CD14-positive monocyte (primary cell): ENCODE results near the gene INTS3. TPM values are rescaled to one million over a fixed set of nuclear protein-coding genes. Genes with fewer than 3 reads are reported as not detected.

Experiments used
- DNase-seq, 3 donors: peaks; one replicate each; pipeline ENCODE4 v3.0.0-alpha.2; 2011 to 2022
- H2AFZ ChIP-seq: 2 replicates; pipeline ENCODE4 v1.6.0; 2012; ENCODE audit warnings: mild to moderate bottlenecking, low read depth, low read length, inconsistent platforms; ENCODE audit not compliant: insufficient read depth, poor library complexity, severe bottlenecking
- H3K27ac ChIP-seq, 2 donors: 1 replicate in 1 of 2; 2 replicates in 1 of 2; pipeline ENCODE4 v1.5.1; 2012 to 2013; ENCODE audit warnings: low read length in 2 of 2, control low read depth in 1 of 2, inconsistent platforms in 1 of 2, low read depth in 1 of 2, mild to moderate bottlenecking in 1 of 2
- H3K27me3 ChIP-seq, 2 donors: one replicate each; pipeline versions ENCODE4 v1.6.0 to v1.6.1; 2011 to 2013; ENCODE audit warnings: low read length in 2 of 2; ENCODE audit not compliant: control insufficient read depth in 2 of 2, insufficient read depth in 2 of 2
- H3K36me3 ChIP-seq, 2 donors: replicated peaks in 1 of 2; 1 replicate in 1 of 2; 2 replicates in 1 of 2; pipeline versions ENCODE4 v1.5.1 to v1.6.1; 2012 to 2013; ENCODE audit warnings: low read length in 2 of 2, control low read depth in 1 of 2, inconsistent platforms in 1 of 2, mild to moderate bottlenecking in 1 of 2; ENCODE audit not compliant: insufficient read depth in 2 of 2, control insufficient read depth in 1 of 2
- H3K4me1 ChIP-seq, 2 donors: 1 replicate in 1 of 2; 2 replicates in 1 of 2; pipeline versions ENCODE4 v1.5.1 to v1.6.1; 2012 to 2013; ENCODE audit warnings: low read length in 2 of 2, control low read depth in 1 of 2, inconsistent platforms in 1 of 2, mild to moderate bottlenecking in 1 of 2, moderate library complexity in 1 of 2; ENCODE audit not compliant: insufficient read depth in 2 of 2, control insufficient read depth in 1 of 2
- H3K4me2 ChIP-seq: replicated peaks from 2 replicates; pipeline ENCODE3; 2012; ENCODE audit warnings: low read length, moderate library complexity, mild to moderate bottlenecking; ENCODE audit not compliant: poor library complexity, severe bottlenecking; ENCODE audit errors: extremely low read depth
- H3K4me3 ChIP-seq, 3 experiments: fragments of 200-600 bp in 1 of 3; sonication (generic) in 1 of 3; replicated peaks in 1 of 3; 1 replicate in 2 of 3; 2 replicates in 1 of 3; pipeline ENCODE4 v1.5.1; 2011 to 2013; ENCODE audit warnings: low read length in 3 of 3, mild to moderate bottlenecking in 3 of 3, control low read depth in 2 of 3, low read depth in 2 of 3, inconsistent platforms in 1 of 3, moderate library complexity in 1 of 3
- H3K79me2 ChIP-seq: 2 replicates; pipeline ENCODE4 v1.6.0; 2012; ENCODE audit warnings: mild to moderate bottlenecking, control low read depth, inconsistent platforms, low read length, moderate library complexity; ENCODE audit not compliant: insufficient read depth
- H3K9ac ChIP-seq: 2 replicates; pipeline ENCODE4 v1.6.0; 2017; ENCODE audit warnings: low read length, mild to moderate bottlenecking; ENCODE audit not compliant: insufficient read depth, poor library complexity, severe bottlenecking
- H3K9me3 ChIP-seq, 2 donors: replicated peaks in 1 of 2; 1 replicate in 1 of 2; 2 replicates in 1 of 2; pipeline versions ENCODE4 v1.5.1 to v1.6.1; 2012 to 2013; ENCODE audit warnings: low read length in 2 of 2, control low read depth in 1 of 2; ENCODE audit not compliant: control insufficient read depth in 1 of 2, insufficient read depth in 1 of 2
- H4K20me1 ChIP-seq: 2 replicates; pipeline ENCODE4 v1.6.0; 2012; ENCODE audit warnings: mild to moderate bottlenecking, low read length, control low read depth, moderate library complexity; ENCODE audit not compliant: insufficient read depth
- H3K27ac Mint-ChIP-seq, 7 donors: one replicate each; pipeline ENCODE4 v1.8.0; 2020; ENCODE audit warnings: mild to moderate bottlenecking in 7 of 7, mixed read lengths in 7 of 7, moderate library complexity in 6 of 7, inconsistent platforms in 2 of 7
- H3K27me3 Mint-ChIP-seq, 3 donors: one replicate each; pipeline ENCODE4 v1.8.0; 2021 to 2022; ENCODE audit warnings: low read depth in 3 of 3, mild to moderate bottlenecking in 3 of 3, mixed read lengths in 3 of 3, moderate library complexity in 3 of 3, inconsistent platforms in 1 of 3
- H3K36me3 Mint-ChIP-seq, 2 donors: one replicate each; pipeline ENCODE4 v1.8.0; 2020; ENCODE audit warnings: mixed read lengths in 2 of 2, inconsistent platforms in 1 of 2, mild to moderate bottlenecking in 1 of 2
- H3K4me1 Mint-ChIP-seq: one replicate; pipeline ENCODE4 v1.8.0; 2020; ENCODE audit warnings: mild to moderate bottlenecking, mixed read lengths
- H3K4me3 Mint-ChIP-seq, 2 donors: one replicate each; pipeline ENCODE4 v1.8.0; 2020; ENCODE audit warnings: mild to moderate bottlenecking in 2 of 2, mixed read lengths in 2 of 2, moderate library complexity in 1 of 2
- H3K9me3 Mint-ChIP-seq, 7 donors: one replicate each; pipeline ENCODE4 v1.8.0; 2020 to 2022; ENCODE audit warnings: mixed read lengths in 7 of 7, mild to moderate bottlenecking in 6 of 7, moderate library complexity in 6 of 7, inconsistent platforms in 2 of 7
- WGBS: methylation state at CpG from one replicate; pipeline ENCODE4 v1.1.5; 2013; ENCODE audit warnings: missing lambda C conversion rate; ENCODE audit not compliant: insufficient coverage; 5-methylcytosine and 5-hydroxymethylcytosine counted together
- intact Hi-C, 2 donors: fragments of 100-400 bp; cut with micrococcal nuclease; formaldehyde crosslinking; loops; one replicate each; pipeline versions ENCODE4 v1.15.0 to v1.15.1; 2023
- polyA plus RNA-seq, 3 donors: library from polyadenylated mRNA; depleted of rRNA in 1 of 3; unstranded in 2 of 3; stranded (reverse) in 1 of 3; fragments of 300-500 nt in 2 of 3; fragments of >200 nt in 1 of 3; fragmentation: Illumina TruSeq in 2 of 3; gene quantifications; 1 replicate in 2 of 3; 2 replicates in 1 of 3; pipeline ENCODE4 v1.2.3, GENCODE V29; 2012 to 2021
- TF ChIP-seq, protein P1 (sequence below): fragments of 200-600 bp; IDR thresholded peaks from one replicate; pipeline ENCODE4 v1.8.0; 2022; ENCODE audit warnings: antibody characterized with exemption, mild to moderate bottlenecking

The INTS3 gene
- polyA plus RNA-seq, 3 donors, result 9.2 to 76.9 (median 15.9) TPM

DNA sequence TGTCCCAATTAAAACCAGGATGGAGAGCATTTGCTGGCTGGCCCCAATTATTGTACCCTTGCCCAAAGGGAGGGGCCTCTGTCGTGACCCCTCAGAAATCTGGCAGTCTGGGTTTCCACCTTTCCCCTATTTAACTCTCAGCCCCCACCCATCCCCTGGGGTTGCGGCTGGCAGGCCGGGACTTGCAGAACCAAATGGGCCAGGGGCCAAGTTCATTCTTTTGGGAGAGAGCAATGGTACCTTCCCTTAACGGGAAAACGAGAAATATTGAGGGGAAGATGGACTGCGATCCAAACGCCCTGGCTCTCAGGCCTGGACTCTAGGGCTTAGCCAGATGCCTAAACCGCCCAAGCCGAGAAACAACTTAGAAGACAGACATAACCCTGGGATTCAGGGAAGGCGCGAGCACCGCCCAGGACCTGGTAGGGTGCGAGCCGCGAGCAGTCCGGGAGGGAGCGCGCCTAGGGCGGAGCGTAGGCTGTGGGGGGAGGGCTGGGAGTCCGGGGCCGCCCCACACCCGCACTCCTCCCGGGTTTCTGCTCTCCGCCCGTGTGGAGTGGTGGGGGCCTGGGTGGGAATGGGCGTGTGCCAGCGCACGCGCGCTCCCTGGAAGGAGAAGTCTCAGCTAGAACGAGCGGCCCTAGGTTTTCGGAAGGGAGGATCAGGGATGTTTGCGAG, 47.1 kb downstream of the INTS3 start, which contains the start of gene SLC27A3:
Gene SLC27A3, plus strand, starts transcription at position 628 of the 678 bp plus-strand sequence. CDS start 91 bp downstream, outside the sequence.
- Histone ChIP-seq H3K79me2 (peaks cover 30% of the 10 kb centered on the region), H3K36me3 (peaks cover 43 to 54% of the 10 kb centered on the region in 2 donors), H3K4me3 (peak within 1 kb of the TSS; percentile 57 to 93 (median 72)), H3K9me3 (no peaks in the 10 kb centered on the region), H4K20me1 (peaks cover 35% of the 10 kb centered on the region), H3K4me2 (peak within 1 kb of the TSS; percentile 96), H3K4me1 (peaks cover 60 to 62% of the 10 kb centered on the region in 2 donors), H2AFZ (peak within 1 kb of the TSS; percentile 90), H3K9ac (peak within 1 kb of the TSS; percentile 82), H3K27ac (peak within 1 kb of the TSS; percentile 92 to 93), H3K27me3 (no peaks in the 10 kb centered on the region)
- Mint-ChIP-seq H3K4me3 (peak within 1 kb of the TSS; percentile 83 to 91), H3K27ac (peak within 1 kb of the TSS; percentile 96 to 99 (median 97)), H3K4me1 (peaks cover 63% of the 10 kb centered on the region), H3K9me3 (no peaks in the 10 kb centered on the region), H3K36me3 (peaks cover 50 to 61% of the 10 kb centered on the region in 2 donors), H3K27me3 (peaks cover 0 to 5% (median 0%) of the 10 kb centered on the region in 3 donors)
- DNase-seq, result no peak
- WGBS, result 12% methylated on average over 28 of the region's 35 CpGs
- TF ChIP-seq, protein P1, sequence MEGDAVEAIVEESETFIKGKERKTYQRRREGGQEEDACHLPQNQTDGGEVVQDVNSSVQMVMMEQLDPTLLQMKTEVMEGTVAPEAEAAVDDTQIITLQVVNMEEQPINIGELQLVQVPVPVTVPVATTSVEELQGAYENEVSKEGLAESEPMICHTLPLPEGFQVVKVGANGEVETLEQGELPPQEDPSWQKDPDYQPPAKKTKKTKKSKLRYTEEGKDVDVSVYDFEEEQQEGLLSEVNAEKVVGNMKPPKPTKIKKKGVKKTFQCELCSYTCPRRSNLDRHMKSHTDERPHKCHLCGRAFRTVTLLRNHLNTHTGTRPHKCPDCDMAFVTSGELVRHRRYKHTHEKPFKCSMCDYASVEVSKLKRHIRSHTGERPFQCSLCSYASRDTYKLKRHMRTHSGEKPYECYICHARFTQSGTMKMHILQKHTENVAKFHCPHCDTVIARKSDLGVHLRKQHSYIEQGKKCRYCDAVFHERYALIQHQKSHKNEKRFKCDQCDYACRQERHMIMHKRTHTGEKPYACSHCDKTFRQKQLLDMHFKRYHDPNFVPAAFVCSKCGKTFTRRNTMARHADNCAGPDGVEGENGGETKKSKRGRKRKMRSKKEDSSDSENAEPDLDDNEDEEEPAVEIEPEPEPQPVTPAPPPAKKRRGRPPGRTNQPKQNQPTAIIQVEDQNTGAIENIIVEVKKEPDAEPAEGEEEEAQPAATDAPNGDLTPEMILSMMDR, result no peak
- intact Hi-C loops, result loop anchor here (1.0 to 2.0 kb wide), 2 partner anchors 8 to 14 kb away; no protein-coding TSS in a partner anchor

DNA sequence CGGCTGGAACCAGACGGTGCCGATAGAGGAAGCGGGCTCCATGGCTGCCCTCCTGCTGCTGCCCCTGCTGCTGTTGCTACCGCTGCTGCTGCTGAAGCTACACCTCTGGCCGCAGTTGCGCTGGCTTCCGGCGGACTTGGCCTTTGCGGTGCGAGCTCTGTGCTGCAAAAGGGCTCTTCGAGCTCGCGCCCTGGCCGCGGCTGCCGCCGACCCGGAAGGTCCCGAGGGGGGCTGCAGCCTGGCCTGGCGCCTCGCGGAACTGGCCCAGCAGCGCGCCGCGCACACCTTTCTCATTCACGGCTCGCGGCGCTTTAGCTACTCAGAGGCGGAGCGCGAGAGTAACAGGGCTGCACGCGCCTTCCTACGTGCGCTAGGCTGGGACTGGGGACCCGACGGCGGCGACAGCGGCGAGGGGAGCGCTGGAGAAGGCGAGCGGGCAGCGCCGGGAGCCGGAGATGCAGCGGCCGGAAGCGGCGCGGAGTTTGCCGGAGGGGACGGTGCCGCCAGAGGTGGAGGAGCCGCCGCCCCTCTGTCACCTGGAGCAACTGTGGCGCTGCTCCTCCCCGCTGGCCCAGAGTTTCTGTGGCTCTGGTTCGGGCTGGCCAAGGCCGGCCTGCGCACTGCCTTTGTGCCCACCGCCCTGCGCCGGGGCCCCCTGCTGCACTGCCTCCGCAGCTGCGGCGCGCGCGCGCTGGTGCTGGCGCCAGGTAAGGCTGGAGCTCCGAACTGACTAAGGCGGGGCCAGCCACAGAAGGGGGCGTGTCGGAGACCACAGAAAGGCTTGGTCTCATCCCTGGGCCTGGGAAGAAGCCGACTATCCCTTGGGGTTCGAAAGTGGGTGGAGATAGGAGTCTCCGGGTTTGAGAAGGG, 47.8 kb downstream of the INTS3 start:
- H3K4me1 Mint-ChIP-seq, result peaks cover 63% of the 10 kb centered on the region

More for the DNA sequence above, 47.8 kb downstream of the INTS3 start:
- peak; percentile 60 to 72 (median 66) for DNase-seq
- Histone ChIP-seq H3K4me1 (peaks cover 60 to 62% of the 10 kb centered on the region in 2 donors), H3K4me2 (peak overlapping the region; percentile 96), H3K27me3 (no peaks in the 10 kb centered on the region), H3K27ac (peak overlapping the region; percentile 92 to 93), H4K20me1 (peaks cover 35% of the 10 kb centered on the region), H3K36me3 (peaks cover 39 to 53% of the 10 kb centered on the region in 2 donors), H3K9ac (peak overlapping the region; percentile 82), H3K4me3 (peak overlapping the region; percentile 57 to 93 (median 72)), H2AFZ (peak overlapping the region; percentile 90), H3K9me3 (no peaks in the 10 kb centered on the region), H3K79me2 (peaks cover 25% of the 10 kb centered on the region)
- peak overlapping the region; percentile 69 to 99 (median 96) for H3K27ac Mint-ChIP-seq
- H3K4me3 Mint-ChIP-seq, result peak overlapping the region; percentile 83 to 91
- H3K9me3 Mint-ChIP-seq, result no peaks in the 10 kb centered on the region
- WGBS, result under 1% methylated on average over 80 of the region's 83 CpGs
- peaks cover 0 to 5% (median 0%) of the 10 kb centered on the region in 3 donors for H3K27me3 Mint-ChIP-seq
- peaks cover 43 to 58% of the 10 kb centered on the region in 2 donors for H3K36me3 Mint-ChIP-seq
- TF ChIP-seq, protein P1, result no peak
- intact Hi-C loops, result loop anchor here (1.0 to 2.0 kb wide), 2 partner anchors 8 to 13 kb away; no protein-coding TSS in a partner anchor
